ENCODE data around the gene FLT1. TPM values are rescaled to one million over a fixed set of nuclear protein-coding genes. Genes with fewer than 3 reads are reported as not detected.

The FLT1 gene
- total and polyA plus RNA-seq, 2 of the 13 experiments (the other 11 are each of a cell fraction or from before 2014, with no cell fraction given), result 0.02 TPM; not detected in 1

GRCh38 chr13:28387740-28388501, 107.0 kb downstream of the FLT1 start:
- intact Hi-C loops (cut with micrococcal nuclease; ENCODE audit: unreplicated experiment) (no loop called here), in situ Hi-C loops (cut with HindIII; ENCODE audit: extremely low pct_ligation_motif_present, low pct_unique_long_range_greater_than_20kb) (no loop called here)
- ATAC-seq (no peak), DNase-seq (ENCODE audit: low spot score) (no peak), FAIRE-seq (no peak)
- Histone ChIP-seq H3K4me2 (ENCODE audit: low read depth, low read length) (no peak overlapping the region), H4K20me1 (ENCODE audit: insufficient read depth, low read length) (no peaks in the 10 kb centered on the region), H3K27ac (ENCODE audit: extremely low read length, insufficient read depth, low read length) (no peak overlapping the region), H3K9ac (ENCODE audit: insufficient read depth, low read depth, low read length) (no peak overlapping the region), H3K36me3 (replicated peaks in 1 of 2; ENCODE audit: control insufficient read depth in 1 of 2, insufficient read depth in 2 of 2, low read length in 2 of 2) (no peaks in the 10 kb centered on the region), H3K9me3 (ENCODE audit: low read length) (no peaks in the 10 kb centered on the region), H3K4me3 (replicated peaks in 1 of 3; ENCODE audit: insufficient read depth in 1 of 3, low read depth in 2 of 3, low read length in 3 of 3) (no peak overlapping the region), H3K79me2 (ENCODE audit: insufficient read depth, low read length) (no peaks in the 10 kb centered on the region), H3K27me3 (ENCODE audit: control insufficient read depth in 1 of 2, insufficient read depth in 2 of 2, low read length in 2 of 2) (no peaks in the 10 kb centered on the region), H2AFZ (ENCODE audit: low read length) (no peak overlapping the region), H3K4me1 (ENCODE audit: insufficient read depth, low read length) (0 out of 2 replicates have a peak, but pooled peaks cover 6% of the 10 kb centered on the region)
- BruUV-seq (replicated peaks), result no TSS peak
- POLR2A ChIA-PET, result no interaction called here
- CTCF ChIA-PET (ENCODE audit: low intra/inter-chr PET ratio, low total read pairs), result no interaction called here
- TF ChIP-seq REPIN1 (CRISPR knock-in tag; IDR thresholded peaks at IDR 0.05; ENCODE audit: borderline replicate concordance, low read depth) (no peak), ETV6 (CRISPR knock-in tag; conservative IDR thresholded peaks at IDR 0.05) (no peak), TRIM24 (CRISPR knock-in tag; IDR thresholded peaks at IDR 0.05) (no peak), ZBTB38 (CRISPR knock-in tag; IDR thresholded peaks at IDR 0.05) (no peak), ZNF800 (CRISPR knock-in tag; IDR thresholded peaks at IDR 0.05) (no peak)
- WGBS (ENCODE audit: low lambda C conversion rate), result 23% methylated on average over 4 of the region's 4 CpGs

GRCh38 chr13:28385362-28385761, 109.6 kb downstream of the FLT1 start:
- Histone ChIP-seq H3K36me3 (replicated peaks in 1 of 2; ENCODE audit: control insufficient read depth in 1 of 2, insufficient read depth in 2 of 2, low read length in 2 of 2) (no peaks in the 10 kb centered on the region), H4K20me1 (ENCODE audit: insufficient read depth, low read length) (no peaks in the 10 kb centered on the region), H3K9me3 (ENCODE audit: low read length) (no peaks in the 10 kb centered on the region), H3K79me2 (ENCODE audit: insufficient read depth, low read length) (no peaks in the 10 kb centered on the region), H3K27me3 (ENCODE audit: control insufficient read depth in 1 of 2, insufficient read depth in 2 of 2, low read length in 2 of 2) (no peaks in the 10 kb centered on the region), H3K27ac (ENCODE audit: extremely low read length, insufficient read depth, low read length) (no peak overlapping the region), H3K4me1 (ENCODE audit: insufficient read depth, low read length) (no peaks in the 10 kb centered on the region), H3K9ac (ENCODE audit: insufficient read depth, low read depth, low read length) (no peak overlapping the region), H3K4me3 (replicated peaks in 1 of 3; ENCODE audit: insufficient read depth in 1 of 3, low read depth in 2 of 3, low read length in 3 of 3) (no peak overlapping the region), H3K4me2 (ENCODE audit: low read depth, low read length) (no peak overlapping the region), H2AFZ (ENCODE audit: low read length) (no peak overlapping the region)
- no peak for ATAC-seq
- intact Hi-C loops (cut with micrococcal nuclease; ENCODE audit: unreplicated experiment) (no loop called here), in situ Hi-C loops (cut with HindIII; ENCODE audit: extremely low pct_ligation_motif_present, low pct_unique_long_range_greater_than_20kb) (no loop called here)
- ChIA-PET CTCF (ENCODE audit: low intra/inter-chr PET ratio, low total read pairs) (no interaction called here), POLR2A (no interaction called here)
- no peak for TF ChIP-seq IKZF1 (IDR thresholded peaks at IDR 0.05)
- no peak for DNase-seq (ENCODE audit: low spot score)
- FAIRE-seq, result no peak
- 0% methylated on average over 1 of the region's 1 CpG for WGBS (ENCODE audit: low lambda C conversion rate)
- BruUV-seq (replicated peaks), result no TSS peak
